Superior temporal gyrus (tissue), 1 donor: Measurements from ENCODE around the gene CBR4.
"Not testable (repeated sequence)": the region's sequence is repeated elsewhere in the genome, so short reads cannot be mapped to it uniquely, and the experiment has no call there.

ENCODE experiments used
- DNase-seq: peaks from one replicate; pipeline ENCODE4 v3.0.0-alpha.2; 2016; ENCODE audit errors: extremely low spot score

CBR4 gene

DNA sequence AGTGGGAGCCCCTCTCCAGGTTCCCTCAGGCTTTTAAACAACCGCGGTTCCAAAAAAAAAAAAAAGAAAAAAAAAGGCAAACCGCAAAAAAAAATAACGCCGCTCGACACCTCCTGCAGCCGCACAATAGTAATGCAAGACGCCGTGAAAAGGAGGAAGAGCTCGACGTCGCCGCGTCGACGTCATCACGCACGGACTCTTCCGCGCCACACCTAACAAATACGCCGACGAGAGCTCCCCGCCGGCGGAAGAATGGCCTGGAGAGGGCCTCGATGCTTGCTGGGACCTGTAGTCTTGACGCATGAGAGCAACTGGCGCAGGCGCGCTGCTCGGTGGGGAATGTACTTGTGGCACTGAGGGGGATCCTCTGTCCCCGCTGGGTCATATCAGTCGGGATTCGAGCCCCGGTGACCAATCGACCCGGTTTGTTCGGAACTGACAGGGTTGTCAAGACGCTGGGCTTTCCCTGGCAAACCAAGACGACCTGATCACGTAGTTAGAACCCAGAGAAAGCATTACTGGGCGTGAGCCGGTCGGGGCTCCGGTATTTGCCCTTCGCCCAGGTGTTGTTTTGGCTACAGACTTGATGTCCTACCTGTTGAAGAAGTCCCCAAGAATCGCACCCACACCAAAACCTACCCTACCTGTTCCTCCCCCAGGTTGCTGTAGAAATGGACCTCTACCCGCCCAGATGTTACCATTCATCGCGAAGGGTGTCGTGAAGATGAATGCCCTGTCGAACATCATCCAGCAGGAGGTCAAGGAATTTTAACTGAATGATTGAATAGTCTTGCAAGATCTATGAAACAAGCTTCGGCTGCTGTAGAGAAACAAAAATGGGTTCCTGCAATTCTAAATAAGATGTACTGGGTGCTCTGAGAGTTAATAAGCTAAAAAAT lies at the start of gene CBR4:
TSS of gene CBR4 (minus strand) at position 131 of the 899 bp plus-strand sequence. CDS start 166 bp downstream, outside the sequence.
- peak; percentile 99 for DNase-seq

DNA sequence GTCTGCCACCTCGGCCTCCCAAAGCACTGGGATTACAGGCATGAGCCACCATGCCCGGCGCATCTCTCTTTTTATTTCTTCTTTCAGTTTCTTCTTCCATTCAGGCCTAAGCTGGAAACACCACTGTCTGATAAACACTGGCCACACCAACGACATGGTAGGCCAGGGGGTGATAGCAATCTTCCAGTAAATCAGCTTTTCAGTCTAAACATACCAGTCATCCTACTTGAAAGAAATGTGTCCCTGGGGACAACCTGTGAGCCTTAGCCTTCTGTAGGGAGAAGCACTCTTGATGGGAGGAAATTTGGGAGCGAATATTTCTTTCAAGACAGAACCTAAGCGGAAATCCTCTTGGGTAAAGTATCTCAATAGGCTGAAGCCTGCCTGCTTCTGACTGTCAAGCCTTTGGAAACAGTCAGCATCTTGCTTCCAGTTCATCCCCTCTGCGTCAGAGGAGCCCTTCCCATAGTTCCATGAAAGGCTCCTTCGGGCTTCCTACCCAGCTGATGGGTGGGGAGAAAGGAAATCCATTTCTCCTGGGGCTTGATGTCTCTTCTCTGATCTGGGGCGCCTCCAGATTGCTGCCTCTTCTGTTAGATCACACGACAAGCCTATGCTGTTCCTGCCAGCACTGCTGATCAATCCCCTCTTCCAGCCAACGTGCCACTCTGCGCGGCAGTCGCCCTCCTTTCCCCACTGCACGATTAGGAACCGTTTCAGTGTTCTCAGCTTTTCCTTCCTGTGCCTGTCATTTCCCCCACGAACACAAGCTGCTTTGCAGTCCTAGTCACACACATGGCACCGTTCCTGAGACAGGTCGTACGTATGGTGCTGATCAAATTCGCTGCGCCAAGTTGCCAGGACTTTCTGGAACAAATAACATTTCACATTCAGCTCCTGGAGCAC lies 49.5 kb upstream of the CBR4 start:
- peak; percentile 32 for DNase-seq

DNA sequence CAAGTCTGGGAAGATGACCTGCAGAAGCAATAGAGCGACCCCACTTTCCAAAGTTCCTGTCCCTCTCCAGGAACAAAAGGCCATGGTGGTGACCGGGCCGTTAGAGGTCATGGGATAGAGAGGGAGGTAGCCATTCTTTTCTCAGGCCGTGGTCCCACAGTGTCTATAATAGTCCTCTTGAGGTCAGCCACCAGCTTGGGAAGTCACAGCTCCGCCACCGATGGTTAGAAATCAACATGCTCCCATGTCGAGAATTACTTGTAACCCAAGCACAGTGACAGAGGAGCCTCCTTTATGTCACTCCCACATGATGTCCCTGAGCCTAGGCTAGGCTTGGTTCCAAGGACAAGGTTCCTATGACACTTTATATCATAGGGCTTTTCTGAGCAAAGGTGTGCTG lies 48.3 kb upstream of the CBR4 start:
- DNase-seq: no peak

DNA sequence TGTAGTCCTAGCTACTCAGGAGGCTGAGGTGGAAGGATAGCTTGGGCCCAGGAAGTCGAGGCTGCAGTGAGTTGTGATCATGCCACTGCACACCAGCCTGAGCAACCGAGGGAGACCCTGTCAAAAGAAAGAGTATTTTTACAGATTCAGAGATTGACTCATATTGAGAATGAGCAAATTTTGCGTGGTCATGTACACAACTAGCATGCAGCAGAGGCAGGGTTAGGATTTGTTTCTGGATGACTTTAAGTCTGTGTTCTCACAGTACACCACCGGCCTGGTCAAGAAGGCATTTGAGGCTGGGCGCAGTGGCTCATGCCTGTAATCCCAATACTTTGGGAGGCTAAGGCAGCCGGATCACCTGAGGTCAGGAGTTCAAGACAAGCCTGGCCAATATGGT lies 44.8 kb upstream of the CBR4 start:
- no peak for DNase-seq

DNA sequence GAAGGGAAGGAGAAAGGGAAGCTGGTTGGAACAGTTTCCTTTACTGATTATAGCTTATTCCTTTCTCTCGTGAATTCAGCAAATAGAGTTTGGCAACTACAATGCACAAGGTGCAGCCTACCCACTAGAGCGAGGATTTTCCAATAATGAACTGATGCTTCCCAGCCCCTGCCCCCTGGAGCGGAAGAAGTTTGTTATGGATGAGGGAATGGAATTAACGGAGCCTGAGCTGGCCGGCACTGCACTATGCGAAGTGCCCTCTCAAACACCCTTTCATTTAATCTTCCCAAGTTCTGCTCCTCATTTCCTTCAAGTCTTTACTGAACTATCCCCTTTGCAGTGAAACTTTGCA lies 42.5 kb upstream of the CBR4 start:
- no peak for DNase-seq

DNA sequence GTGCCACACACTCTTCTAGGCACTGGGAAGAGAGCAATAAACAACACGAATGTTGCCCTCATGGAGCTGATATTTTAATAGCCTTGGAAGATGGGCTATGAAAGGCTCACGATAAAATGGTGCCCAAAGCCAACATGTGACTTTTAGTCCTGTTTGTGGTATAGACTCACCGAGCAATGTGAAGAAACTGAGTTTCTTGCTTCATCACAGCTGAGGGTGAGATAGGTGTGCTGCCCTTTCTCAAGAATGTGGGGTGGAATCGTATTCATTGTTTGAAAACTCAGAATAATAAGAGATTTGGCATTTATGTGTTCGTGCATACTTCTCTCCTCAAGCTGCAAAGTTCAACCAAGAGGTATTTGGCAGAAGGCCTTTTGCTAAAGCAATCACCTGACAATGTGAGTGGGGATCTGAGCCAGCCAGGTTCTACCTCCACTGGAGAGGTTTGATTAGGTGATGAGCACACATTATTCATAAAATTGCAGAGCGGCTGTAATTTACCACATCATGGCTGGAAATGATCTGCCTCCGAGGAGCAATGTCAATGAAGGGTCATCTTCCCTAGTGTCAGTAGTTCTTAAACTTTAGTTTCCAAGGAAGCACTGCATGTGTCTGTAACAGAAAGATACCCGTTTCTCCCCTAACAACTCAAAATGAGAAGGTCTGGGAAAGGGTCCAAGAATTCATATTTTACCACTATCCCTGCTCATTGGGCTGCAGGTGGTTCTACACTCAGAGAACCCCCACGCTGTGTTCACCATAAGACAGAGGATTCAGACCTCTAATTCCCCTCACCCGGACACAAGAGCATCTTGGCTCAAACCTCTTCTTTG lies 41.9 kb upstream of the CBR4 start:
- DNase-seq: no peak

DNA sequence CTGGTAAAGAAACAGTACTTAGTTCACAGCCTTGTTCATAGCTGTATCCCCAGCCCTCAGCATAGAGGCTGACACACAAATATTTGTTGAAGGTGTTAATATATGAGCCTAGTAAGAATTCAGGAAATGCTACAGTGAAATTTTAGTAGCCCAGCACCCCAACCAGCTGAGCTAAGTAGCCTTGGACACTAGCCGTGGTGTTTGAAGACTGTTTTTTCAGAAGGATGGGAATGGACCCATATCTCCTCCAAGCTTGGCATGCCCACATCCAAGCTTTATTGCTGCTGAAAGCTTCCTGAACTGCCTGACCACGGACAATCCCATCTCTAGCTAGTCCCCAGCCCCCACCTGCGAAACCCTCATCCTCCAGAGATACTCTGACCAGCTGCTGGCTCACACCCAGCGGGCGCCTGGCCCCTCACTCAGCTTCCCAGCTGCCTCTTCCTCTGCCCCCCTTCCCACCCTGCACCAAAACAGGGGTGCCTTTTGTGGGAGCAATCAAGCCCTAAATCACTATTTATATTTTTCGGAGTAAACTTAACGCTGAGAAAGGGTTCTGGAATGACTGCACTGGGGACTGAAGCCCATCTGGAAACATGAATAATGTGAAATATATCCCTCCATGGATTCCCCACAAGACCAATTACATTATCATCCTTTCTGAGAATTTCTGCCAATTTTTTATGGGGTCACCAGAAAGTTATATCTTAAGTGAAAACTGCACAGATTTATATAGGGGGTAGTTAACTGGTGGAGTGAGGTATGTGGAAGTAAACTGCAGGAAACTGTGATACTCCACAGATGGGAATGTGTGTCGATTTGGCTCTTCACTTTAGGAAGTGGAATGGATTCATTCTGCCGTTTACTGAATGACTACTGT lies 41.1 kb upstream of the CBR4 start:
- DNase-seq: no peak

DNA sequence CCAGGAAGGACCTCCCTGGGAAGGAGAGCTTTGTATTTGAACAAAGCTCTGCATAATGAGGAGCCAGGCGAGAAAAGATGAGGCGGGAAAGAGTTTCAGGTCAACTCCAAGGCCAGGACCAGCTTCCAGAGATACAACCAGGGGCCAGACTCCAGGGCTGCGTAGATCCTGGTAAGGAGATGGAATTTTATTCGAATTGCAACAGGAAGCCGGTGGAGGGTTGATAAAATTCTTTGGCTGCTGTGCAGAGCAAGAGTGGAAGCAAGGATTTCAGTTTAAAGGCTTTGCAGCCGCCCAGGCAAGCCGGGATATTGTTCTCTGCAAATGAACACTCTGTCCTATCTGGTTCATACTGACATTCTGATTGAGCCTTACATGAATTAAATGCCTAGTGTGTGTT lies 40.2 kb upstream of the CBR4 start:
- DNase-seq: no peak

DNA sequence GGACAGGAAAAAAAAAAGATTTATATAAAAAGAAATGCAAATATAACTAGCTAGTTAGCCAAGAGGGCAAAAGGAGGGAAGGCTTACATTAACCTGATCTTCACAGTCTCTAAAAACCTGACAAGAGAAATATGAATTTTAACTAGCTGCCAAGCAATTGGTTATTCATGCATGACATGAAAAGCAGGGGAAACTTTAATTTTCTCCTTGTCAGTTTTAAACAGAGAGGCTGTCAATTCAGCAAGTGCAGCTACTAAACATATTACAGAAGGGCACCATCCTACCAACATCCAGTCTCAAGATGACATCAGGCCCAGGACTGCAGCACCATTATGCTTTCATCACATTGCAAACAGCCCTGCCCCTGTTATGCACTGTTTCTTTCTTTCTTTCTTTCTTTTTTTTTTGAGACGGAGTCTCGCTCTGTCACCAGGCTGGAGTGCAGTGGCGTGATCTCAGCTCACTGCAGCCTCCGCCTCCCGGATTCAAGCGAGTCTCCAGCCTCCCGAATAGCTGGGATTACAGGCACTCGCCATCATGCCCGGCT lies 38.9 kb upstream of the CBR4 start:
- DNase-seq: no peak

DNA sequence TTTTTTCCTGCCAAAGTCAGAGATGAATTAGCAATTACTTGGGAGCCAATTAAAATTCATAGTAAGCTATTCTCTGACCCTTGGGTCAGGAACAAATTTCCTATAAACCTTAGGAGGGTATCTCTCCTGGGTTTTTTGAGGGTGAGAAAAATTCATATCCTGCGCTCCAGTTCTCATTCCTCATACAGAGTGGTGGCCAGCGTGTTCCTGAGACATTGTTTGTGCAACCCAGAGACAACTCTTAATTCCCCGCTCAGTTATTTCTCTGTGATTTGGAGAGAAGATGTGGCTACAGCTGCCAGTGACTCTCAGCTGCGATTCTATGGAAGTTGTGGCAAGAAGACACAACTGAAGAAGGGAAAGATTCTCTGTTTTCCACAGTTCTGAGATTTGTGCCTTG lies 37.9 kb upstream of the CBR4 start:
- DNase-seq: no peak

DNA sequence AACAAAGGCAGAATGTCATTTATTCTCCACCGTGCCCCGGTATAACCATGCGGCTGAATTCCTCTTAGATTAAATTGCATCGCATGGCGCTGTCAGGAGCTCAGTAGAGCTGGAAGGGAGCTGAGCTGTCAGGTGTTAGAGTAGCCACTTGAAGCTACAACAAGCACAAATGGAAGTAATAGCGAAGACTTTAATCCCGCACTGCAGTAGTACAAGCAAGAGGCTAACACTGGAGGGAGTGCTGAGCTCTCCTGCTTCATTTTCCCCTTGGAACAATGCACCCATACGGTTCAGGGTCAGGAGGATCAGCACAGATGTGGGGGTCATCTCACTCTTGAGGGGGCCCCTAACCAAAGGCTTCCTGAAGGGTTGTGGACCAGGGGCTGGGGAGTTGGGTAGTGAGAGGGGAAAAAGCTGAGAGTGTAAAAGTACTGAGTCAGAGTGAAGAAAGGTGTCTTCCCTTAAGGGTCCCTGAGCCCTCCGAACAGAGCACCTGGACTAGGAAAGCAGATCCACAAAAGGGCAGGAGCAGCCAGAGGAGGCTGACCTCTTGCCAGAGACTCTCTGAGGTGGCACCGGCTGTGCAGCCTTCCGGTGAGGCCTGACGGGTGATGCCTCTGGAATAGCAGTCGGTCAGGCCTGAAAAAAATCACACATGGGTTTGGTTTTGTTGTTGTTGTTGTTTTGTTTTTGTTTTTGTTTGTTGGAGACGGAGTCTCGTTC lies 36.0 kb upstream of the CBR4 start:
- DNase-seq: no peak

DNA sequence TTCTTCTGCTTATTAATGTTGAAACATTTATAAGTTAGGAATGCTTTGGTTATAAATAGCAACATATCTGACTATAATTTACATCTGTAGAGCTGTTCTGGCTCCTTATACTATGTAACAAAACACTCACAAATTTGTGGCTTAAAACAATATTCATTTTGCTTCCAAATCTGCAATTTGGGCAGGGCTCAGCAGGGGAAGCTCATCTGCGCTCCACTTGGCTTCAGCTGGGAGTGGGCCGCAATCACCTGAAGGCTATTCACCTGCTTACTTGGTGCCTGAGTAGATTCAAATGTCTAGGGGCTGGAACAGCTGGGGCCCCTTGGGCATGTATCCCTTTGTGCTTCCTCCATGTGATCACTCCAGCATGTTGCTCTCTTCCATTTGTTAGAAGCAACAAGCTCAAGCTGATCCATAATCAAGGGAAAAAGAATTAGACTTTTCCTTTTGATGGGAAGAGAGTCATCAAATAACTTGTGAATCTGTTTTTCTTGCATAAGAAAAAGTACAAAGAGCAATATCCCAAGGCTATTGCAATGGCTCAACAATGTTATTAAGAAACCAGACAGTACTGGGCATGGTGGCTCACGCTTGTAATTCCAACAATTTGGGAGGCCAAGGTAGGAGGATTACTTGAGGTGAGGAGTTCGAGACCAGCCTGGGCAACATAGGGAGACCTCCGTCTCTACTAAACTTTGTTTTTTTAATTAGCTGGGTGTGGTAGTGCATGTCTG lies 34.8 kb upstream of the CBR4 start:
- DNase-seq: no peak

DNA sequence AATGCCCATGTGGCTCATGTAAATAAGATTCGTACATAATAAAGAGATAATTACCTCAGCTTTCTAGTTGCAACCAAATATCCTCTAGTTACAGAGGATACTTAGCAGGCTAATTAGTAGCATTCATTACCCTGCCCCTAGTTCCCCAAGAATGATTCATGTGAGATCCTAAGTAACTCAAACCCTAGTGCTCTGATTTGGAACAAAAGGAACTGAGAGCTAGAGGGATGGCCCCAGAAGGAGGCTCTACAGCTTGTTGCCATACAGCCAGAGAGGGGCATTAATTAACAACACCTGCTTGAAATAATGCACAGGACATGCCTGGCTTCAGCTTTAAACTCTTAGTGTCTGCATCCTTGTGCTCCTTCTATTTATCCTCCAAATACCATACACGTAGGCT lies 32.6 kb upstream of the CBR4 start:
- no peak for DNase-seq

DNA sequence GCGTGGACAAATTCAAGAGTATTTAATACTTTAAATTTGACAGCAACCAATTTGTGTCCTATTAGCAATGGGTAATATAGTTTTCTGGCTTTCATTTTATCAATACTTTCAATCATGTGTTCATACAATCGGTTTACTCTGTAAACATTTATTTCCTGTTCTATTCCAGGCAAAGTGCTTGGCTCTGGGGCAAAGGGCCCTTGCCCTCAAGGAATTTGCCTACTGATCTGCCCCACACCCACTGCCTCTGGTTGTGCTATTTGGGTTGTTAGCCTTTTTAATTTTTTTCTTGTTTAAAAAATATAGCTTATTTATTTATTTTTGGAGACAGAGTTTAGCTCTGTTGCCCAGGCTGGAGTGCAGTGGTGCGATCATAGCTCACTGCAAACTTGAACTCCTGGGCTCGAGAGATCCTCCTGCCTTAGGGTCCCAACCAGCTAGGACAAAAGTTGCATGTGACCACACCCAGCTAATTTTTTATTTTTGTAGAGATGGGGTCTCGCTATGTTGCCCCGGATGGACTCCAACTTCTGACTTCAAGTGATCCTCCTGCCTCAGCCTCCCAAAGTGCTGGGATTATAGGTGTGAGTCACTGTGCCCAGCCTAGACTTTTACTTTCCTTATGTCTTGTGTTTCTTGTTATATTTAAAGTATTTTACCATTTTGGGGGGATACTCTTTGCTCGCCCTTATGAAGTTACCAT lies 30.7 kb upstream of the CBR4 start:
- no peak for DNase-seq

DNA sequence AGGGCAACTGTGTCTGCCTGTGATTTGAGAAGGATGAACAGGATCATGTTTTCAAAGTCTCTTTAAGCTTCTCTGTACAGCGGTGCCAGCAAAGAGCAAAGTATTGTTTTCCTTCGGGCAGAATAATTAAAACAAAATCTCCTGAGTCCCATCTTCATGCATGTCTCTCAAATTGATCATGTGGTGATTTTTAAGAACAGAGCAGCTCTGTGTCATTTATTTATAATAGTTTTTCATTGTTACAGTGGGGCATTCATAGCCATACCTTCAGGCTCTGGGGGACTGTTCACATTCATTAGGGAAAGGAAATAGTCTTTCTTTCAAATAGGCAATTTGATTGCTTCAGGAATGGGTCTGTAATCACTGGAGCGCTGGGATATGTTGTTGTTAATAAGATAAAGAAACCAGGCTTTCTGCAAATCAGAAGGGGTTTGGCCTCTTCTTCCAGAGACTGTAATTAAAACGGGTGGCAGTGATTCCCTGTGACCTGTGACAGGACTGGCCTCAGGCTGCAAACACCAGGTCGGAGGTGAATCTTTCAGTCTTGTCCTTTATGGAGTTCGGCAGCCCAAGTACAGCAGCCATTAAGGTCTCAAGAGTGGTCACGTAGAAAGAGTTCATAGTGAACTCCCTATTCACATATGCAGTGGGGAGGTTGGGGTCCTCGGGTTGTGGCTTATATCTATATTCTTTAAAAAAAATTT lies 29.3 kb upstream of the CBR4 start:
- no peak for DNase-seq

DNA sequence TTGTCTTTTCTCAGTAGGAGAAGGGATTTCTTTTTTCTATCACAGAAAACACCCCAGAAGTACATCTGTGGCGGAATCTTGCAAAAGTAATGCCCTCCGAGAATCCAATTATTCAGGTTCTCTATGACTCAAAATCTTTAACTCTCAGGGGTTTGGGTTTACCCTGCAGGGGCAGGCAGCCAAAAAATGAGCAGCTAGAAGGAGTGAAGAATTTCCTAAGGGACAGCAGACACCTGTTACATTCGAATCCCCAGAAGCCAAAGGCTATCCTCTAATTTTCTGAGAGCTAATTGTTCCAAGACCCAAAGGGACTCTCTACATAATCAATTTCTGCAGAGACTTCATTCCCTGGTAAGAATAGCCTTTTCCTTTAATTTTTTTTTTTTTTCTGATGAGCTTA lies 27.5 kb upstream of the CBR4 start:
- no peak for DNase-seq

DNA sequence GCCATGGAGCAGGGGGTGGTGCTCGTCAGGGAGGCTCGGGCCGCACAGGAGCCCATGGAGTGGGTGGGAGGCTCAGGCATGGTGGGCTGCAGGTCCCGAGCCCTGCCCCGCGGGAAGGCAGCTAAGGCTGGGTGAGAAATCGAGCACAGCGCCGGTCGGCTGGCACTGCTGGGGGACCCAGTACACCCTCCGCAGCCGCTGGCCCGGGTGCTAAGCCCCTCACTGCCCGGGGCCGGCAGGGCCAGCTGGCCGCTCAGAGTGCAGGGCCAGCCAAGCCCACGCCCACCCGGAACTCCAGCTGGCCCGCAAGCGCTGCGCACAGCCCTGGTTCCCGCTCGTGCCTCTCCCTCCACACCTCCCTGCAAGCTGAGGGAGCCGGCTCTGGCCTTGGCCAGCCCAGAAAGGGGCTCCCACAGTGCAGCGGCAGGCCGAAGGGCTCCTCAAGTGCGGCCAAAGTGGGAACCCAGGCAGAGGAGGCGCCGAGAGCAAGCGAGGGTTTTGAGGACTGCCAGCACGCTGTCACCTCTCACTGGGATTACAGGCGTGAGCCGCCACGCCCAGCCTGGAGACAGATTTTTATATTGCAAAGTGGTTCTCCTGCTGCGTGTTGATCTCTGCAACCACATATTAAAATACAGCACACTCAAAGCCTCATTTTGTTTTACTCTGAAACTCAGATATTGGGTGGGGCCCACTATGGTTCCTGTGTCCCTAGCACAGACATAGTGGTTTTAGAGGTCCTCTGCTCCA lies 26.0 kb upstream of the CBR4 start:
- DNase-seq: not testable (repeated sequence)
